Endodermal cell (in vitro differentiated cells): ENCODE data around the gene ADGRG6. TPM values are rescaled to one million over a fixed set of nuclear protein-coding genes. Genes with fewer than 3 reads are reported as not detected.

Experiments
- DNase-seq: peaks from one replicate; pipeline ENCODE4 v3.0.0-alpha.2; 2017
- H3K27ac ChIP-seq: 2 replicates; pipeline ENCODE4 v1.5.1; 2013; ENCODE audit warnings: mild to moderate bottlenecking, low read depth, low read length, moderate library complexity
- H3K27me3 ChIP-seq: 2 replicates; pipeline ENCODE4 v1.6.1; 2013; ENCODE audit warnings: mild to moderate bottlenecking, low read length, moderate library complexity; ENCODE audit not compliant: insufficient read depth, control insufficient read depth, poor library complexity, severe bottlenecking
- H3K36me3 ChIP-seq: 2 replicates; pipeline ENCODE4 v1.7.0; 2013; ENCODE audit warnings: mild to moderate bottlenecking, low read length, moderate library complexity; ENCODE audit not compliant: control insufficient read depth, insufficient read depth
- H3K4me1 ChIP-seq: one replicate; pipeline ENCODE4 v1.7.0; 2013; ENCODE audit warnings: low read length; ENCODE audit not compliant: control insufficient read depth, insufficient read depth
- H3K4me3 ChIP-seq: 2 replicates; pipeline ENCODE4 v1.5.1; 2013; ENCODE audit warnings: mild to moderate bottlenecking, low read length, moderate library complexity
- H3K9ac ChIP-seq: 2 replicates; pipeline ENCODE4 v1.6.1; 2013; ENCODE audit warnings: mild to moderate bottlenecking, low read length, moderate library complexity; ENCODE audit not compliant: poor library complexity, severe bottlenecking; ENCODE audit errors: extremely low read depth
- H3K9me3 ChIP-seq: 2 replicates; pipeline ENCODE4 v1.6.1; 2013; ENCODE audit warnings: mild to moderate bottlenecking, low read length, moderate library complexity; ENCODE audit not compliant: control insufficient read depth
- H3K27ac Mint-ChIP-seq: 2 replicates; pipeline ENCODE4 v1.8.0; 2020; ENCODE audit warnings: mixed read lengths
- H3K27me3 Mint-ChIP-seq: 2 replicates; pipeline ENCODE4 v1.8.0; 2021; ENCODE audit warnings: mild to moderate bottlenecking, mixed read lengths; ENCODE audit not compliant: insufficient read depth
- H3K36me3 Mint-ChIP-seq: 2 replicates; pipeline ENCODE4 v1.8.0; 2020; ENCODE audit warnings: low read depth, mixed read lengths
- H3K4me1 Mint-ChIP-seq: 2 replicates; pipeline ENCODE4 v1.8.0; 2020; ENCODE audit warnings: mixed read lengths
- H3K4me3 Mint-ChIP-seq: 2 replicates; pipeline ENCODE4 v1.8.0; 2020; ENCODE audit warnings: mild to moderate bottlenecking, moderate library complexity, mixed read lengths
- H3K9me3 Mint-ChIP-seq: 2 replicates; pipeline ENCODE4 v1.8.0; 2020; ENCODE audit warnings: mild to moderate bottlenecking, mixed read lengths
- CTCF ChIP-seq: fragments of 200-600 bp; sonication (generic); conservative IDR thresholded peaks from 2 replicates; pipeline ENCODE4 v1.5.0; 2021; ENCODE audit warnings: antibody characterized with exemption, mild to moderate bottlenecking
- WGBS, 2 experiments: methylation state at CpG; one replicate each; pipeline versions ENCODE4 v1.1.5 to v1.1.7; 2013; ENCODE audit warnings: missing lambda C conversion rate in 2 of 2, mixed read lengths in 1 of 2; ENCODE audit not compliant: insufficient coverage in 1 of 2, insufficient read length in 1 of 2; 5-methylcytosine and 5-hydroxymethylcytosine counted together
- total RNA-seq, 2 donors: library from RNA; stranded (reverse); fragmentation: NEBNext Ultra II Directional in 1 of 2; extraction: Animal tissue kit (Norgen Biotek cat#: 25700) in 1 of 2; gene quantifications; 2 replicates in 1 of 2; 3 replicates in 1 of 2; pipeline ENCODE4 v1.2.1, GENCODE V29; 2021

ADGRG6 gene
- total RNA-seq, 2 donors from 2014 or later, result 20.4 to 26.8 TPM

- DNase-seq, result no peak
Measured at GRCh38 chr6:142441716-142442115, 139.9 kb downstream of the ADGRG6 start.

GRCh38 chr6:142443102-142443501, 141.3 kb downstream of the ADGRG6 start:
- peaks cover 11% of the 10 kb centered on the region for H3K4me1 ChIP-seq
- DNase-seq, result no peak
- WGBS, 2 experiments, result 92 to 100% methylated on average over 2 of the region's 2 CpGs
- no peaks in the 10 kb centered on the region for H3K9me3 ChIP-seq
- Mint-ChIP-seq H3K27ac (no peak overlapping the region), H3K4me1 (peaks cover 16% of the 10 kb centered on the region), H3K4me3 (no peak overlapping the region), H3K27me3 (no peaks in the 10 kb centered on the region), H3K9me3 (no peaks in the 10 kb centered on the region), H3K36me3 (no peaks in the 10 kb centered on the region)
- no peak overlapping the region for H3K9ac ChIP-seq
- no peaks in the 10 kb centered on the region for H3K27me3 ChIP-seq
- no peak overlapping the region for H3K4me3 ChIP-seq
- H3K27ac ChIP-seq, result no peak overlapping the region
- TF ChIP-seq CTCF, result no peak
- H3K36me3 ChIP-seq, result no peaks in the 10 kb centered on the region

More at GRCh38 chr6:142441716-142442115, 139.9 kb downstream of the ADGRG6 start:
- WGBS, 2 experiments, result 71 to 87% methylated on average over 3 of the region's 3 CpGs
- H3K4me3 ChIP-seq, result no peak overlapping the region
- H3K4me3 Mint-ChIP-seq, result no peak overlapping the region
- peaks cover 16% of the 10 kb centered on the region for H3K4me1 Mint-ChIP-seq
- H3K9ac ChIP-seq, result no peak overlapping the region
- no peak overlapping the region for H3K27ac ChIP-seq
- no peaks in the 10 kb centered on the region for H3K27me3 ChIP-seq
- H3K36me3 Mint-ChIP-seq, result no peaks in the 10 kb centered on the region
- H3K36me3 ChIP-seq, result no peaks in the 10 kb centered on the region
- no peaks in the 10 kb centered on the region for H3K9me3 Mint-ChIP-seq
- no peak overlapping the region for H3K27ac Mint-ChIP-seq
- no peaks in the 10 kb centered on the region for H3K27me3 Mint-ChIP-seq
- H3K4me1 ChIP-seq, result peaks cover 11% of the 10 kb centered on the region
- no peak for TF ChIP-seq CTCF
- no peaks in the 10 kb centered on the region for H3K9me3 ChIP-seq

GRCh38 chr6:142443532-142443931, 141.7 kb downstream of the ADGRG6 start:
- Mint-ChIP-seq H3K27me3 (no peaks in the 10 kb centered on the region), H3K36me3 (no peaks in the 10 kb centered on the region), H3K4me1 (peaks cover 16% of the 10 kb centered on the region), H3K4me3 (no peak overlapping the region), H3K9me3 (no peaks in the 10 kb centered on the region), H3K27ac (no peak overlapping the region)
- Histone ChIP-seq H3K36me3 (no peaks in the 10 kb centered on the region), H3K4me3 (no peak overlapping the region), H3K9me3 (no peaks in the 10 kb centered on the region), H3K27me3 (no peaks in the 10 kb centered on the region), H3K4me1 (peaks cover 11% of the 10 kb centered on the region), H3K9ac (no peak overlapping the region), H3K27ac (no peak overlapping the region)
- DNase-seq, result no peak
- WGBS, 2 experiments, result 60 to 82% methylated on average over 1 of the region's 1 CpG
- no peak for TF ChIP-seq CTCF
